Measurements from ENCODE around the gene CORO2B.

DNA sequence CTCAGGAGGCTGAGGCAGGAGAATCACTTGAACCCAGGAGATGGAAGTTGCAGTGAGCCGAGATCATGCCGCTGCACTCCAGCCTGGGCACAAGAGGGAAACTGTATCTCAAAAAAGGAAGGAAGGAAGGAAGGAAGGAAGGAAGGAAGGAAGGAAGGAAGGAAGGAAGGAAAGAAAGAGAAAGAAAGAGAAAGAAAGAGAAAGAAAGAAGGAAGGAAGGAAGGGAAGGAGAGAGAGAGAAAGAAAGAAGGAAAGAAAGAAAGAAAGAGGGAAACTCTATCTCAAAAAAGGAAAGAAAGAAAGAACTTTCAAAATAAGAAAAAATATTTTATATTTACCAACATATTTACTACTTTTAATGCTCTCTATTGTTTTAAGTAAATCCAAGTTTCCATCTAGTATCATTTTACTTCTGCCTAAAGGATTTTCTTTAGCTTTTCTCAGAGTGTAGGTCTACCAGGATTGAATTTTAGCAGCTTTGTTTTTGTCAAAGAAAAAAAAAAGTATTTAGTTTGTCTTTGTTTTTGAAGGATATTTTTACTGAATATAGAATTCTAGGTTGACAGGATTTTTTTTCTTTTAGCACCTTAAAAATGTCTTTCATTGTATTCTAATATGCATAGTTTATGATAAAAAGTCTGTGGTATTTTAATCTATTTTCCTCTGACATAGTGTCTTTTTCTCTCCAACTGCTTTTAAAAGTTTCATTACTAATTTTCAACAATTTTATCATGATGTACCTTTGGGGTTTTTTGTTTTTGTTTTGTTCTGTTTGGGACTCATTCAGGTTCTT, 47.2 kb upstream of the CORO2B start:
- TF ChIP-seq, protein P1, sequence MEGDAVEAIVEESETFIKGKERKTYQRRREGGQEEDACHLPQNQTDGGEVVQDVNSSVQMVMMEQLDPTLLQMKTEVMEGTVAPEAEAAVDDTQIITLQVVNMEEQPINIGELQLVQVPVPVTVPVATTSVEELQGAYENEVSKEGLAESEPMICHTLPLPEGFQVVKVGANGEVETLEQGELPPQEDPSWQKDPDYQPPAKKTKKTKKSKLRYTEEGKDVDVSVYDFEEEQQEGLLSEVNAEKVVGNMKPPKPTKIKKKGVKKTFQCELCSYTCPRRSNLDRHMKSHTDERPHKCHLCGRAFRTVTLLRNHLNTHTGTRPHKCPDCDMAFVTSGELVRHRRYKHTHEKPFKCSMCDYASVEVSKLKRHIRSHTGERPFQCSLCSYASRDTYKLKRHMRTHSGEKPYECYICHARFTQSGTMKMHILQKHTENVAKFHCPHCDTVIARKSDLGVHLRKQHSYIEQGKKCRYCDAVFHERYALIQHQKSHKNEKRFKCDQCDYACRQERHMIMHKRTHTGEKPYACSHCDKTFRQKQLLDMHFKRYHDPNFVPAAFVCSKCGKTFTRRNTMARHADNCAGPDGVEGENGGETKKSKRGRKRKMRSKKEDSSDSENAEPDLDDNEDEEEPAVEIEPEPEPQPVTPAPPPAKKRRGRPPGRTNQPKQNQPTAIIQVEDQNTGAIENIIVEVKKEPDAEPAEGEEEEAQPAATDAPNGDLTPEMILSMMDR (IDR thresholded peaks at IDR 0.05): no peak
- TF ChIP-seq POLR2A (IDR thresholded peaks at IDR 0.05): no peak
